ENCODE data around the gene MRGPRF.

MRGPRF gene

DNA sequence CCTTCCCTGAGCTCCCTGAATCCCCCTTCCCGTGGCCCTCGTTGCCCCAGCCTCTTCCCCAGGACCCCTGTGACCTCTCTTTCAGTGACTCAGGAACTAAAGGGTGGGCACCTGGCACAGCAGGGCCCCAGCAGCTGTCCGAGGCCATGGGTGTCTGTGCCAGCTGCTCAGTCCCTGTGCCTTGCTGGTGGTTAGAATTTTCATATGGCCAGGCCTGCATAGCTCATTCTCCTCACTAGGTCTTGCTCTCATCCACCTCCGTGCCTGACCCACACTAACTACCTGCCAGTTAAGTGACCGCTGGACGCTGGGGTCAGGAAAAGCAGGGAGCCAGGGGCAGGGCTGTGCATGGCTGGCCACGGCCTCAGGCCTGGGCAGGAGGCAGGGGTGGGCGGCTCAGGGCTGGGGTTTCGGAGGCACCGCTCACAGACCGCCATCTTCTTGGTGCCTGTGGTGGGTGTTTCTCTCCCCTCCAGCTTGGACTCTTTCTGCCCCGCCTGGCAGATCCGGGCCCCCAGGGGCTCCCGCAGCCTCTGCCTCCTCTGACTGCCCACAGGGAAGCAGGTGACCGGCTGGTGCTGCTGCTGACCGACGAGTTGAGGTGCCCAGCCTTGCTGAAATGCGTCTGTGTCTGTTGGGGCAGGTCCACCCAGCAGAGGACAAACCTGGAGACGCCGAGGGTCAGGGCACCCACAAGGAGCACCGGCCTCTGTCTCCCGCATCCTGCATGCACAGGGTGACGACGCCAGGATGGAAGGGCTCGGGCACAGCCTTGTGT, 52.6 kb downstream of the MRGPRF start:
- DNase-seq, result no peak

DNA sequence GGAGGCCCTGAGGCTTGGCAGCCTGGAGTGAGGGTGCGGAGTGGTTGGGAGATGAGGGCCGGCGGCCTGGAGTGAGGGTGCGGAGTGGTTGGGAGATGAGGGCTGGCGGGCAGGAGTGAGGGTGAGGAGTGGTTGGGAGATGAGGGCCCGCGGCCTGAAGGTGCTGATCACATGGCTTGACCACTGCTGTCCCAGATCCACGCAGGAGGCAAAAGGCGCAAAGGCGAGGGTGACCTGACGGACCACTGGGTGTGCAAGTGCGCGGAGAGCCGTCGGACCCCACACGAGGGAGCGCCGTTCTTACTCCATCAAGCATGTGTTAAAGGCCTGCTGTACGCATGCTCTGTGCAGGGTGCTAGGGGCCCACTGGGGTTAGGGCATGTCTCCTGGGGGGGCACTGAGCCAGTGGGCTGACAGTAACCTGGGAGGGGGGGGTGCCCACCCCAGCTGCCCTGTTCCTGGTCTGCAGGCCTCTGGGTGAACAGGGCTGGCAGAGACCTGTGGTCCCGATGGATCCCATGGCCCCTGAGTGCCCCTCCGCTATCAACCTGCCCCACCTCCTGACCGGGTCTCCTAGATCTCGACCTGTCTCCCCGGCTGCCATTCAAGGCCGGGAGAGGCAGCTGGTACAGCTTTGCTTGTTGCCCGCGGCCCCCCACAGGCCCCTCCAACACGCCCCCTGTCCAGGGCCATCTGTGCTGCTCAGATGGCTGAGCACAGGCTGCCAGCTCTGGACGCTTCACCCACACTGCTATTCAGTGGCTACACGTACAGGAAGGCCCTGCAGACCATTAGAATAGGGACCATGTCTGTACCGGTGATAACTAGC, 53.4 kb downstream of the MRGPRF start:
- DNase-seq, result no peak

DNA sequence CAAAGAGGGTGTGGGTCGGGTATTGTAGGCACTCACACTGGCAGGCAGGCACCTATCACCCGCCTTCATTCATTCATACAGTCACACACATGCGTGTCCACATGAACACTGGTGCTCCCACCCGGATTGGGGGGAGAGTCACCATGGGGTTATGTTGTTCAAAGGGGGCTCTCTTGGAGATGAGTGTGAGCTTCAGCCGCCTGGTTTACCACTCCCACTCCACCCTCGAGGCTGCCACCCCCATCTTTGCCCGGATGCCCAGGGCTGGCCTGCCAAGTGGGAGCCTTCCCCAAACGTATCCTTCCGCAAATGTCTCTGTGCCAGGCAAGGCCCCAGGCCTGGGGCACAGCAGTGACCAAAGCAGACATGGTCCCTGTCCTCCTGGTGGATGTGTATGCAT, 54.8 kb downstream of the MRGPRF start:
- no peak for DNase-seq

DNA sequence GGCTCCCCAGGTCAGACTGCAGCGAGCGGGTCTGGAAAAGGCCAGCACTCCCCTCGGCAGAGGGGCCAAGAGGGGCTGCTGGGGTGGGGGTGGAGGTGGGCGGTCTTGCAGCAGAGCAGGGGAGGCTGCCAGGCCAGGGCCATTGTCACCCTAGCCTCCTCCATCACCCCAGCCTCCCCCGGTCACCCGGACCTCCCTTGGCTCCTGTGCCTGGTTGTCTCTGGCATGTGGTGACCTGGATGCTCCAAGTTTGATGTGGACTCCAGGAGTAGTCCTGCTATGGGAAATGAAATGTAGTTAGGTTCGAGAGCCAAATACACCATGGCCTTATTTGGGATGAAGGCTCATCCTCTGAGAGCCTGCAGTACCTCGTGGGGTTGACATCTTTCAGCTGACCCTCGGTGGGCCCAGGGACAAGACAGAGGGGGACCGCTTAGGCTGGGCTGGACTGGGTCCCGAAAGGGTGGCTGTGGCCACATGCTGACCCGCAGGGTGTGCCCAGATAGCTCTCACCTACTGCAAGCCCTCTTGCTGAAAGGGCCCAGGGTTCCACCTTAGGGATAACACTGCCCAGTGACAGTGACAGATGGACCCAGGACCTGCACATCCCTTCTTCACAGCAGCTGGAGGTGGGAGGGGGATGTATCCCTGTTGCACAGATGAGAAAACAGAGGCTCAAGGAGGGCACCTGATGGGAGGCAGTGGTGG, 56.3 kb downstream of the MRGPRF start:
- no peak for DNase-seq

DNA sequence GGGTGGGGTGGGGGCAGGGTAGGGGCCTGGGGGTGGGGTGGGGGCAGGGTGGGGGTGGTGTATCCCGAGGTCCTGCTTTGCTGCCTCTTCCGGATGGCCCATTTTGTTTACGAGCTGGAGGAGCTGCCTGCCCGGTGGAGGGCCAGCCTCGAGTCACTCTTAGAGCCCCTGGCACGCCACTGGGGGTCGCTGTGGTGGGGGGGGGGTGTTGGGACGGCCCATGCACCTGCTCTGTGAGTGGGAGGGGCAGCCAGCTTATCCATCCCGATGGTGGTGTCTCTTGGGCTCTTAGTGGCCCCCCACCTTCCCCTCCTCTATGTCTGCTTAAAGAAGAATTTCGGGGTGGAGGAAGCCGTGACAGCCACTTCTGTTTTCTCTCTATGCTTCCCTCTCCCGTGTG, 56.9 kb downstream of the MRGPRF start:
- no peak for DNase-seq

DNA sequence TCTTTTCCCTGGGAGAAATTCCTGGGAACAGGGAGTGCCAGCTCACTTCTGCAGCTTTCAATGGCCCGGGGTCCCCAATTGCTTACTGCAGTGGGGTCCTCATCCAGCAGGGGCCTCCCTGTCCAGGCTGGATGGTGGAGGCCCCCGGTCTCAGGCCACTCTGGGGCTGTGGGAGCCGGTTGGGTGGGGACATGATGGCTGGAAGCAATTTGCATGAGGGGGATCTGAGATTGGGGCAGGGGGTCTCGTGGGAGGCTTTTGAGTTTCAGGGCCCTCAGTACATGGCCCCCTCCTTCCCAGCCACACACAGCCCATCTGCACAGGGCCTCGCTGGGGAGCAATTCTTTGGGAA, 57.5 kb downstream of the MRGPRF start:
- no peak for DNase-seq

DNA sequence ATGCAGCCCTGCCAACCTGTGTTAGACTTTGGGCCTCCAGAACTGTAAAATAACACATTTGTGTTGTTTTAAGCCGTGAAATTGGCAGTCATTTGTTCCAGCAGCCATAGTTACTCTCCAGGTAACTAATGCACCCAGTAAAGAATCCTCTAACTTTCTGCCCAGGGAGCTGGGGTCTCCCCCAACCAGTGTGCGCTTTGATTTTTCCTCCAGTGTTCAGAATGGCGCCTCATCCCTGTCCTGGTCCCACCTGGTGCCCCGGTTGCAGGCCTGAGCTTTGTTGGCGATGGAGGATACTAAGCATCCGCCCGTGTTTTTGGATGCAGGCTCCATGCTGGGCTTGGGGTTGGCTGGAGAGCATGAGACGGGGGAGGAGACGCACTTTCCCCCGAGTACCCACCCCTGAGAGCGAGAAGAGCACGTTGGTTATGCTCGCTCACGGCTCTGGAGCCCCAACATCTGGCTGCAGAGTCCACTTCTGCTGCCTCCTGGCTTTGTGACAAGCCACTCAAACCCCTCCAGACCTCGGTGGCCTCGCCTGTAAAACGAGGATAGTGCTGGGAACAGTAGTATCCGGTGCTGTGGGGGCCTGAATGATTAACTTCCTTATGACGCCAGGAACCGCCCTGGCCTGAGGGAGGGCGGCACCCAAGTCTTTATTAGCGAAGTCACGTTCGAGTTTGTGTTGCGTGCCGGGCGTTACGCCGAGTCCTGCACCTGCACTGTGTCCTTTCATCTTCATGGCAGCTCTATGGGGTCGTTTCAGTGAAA, 58.0 kb downstream of the MRGPRF start:
- no peak for DNase-seq
